T-helper 22 cell (primary cell): ENCODE measurements around the gene ANO3.

Experiments used
- DNase-seq: peaks from one replicate; pipeline ENCODE4 v3.0.0-alpha.2; 2020; ENCODE audit warnings: low read depth

The ANO3 gene

GRCh38 chr11:26710489-26710888 lies 378.6 kb downstream of the ANO3 start:
- DNase-seq = no peak

GRCh38 chr11:26712497-26712896 lies 380.6 kb downstream of the ANO3 start:
- DNase-seq = no peak
